ENCODE results near the gene GALNT2.
A peak's percentile ranks its signal among the peaks of the same experiment; 100 is the strongest.

GALNT2 gene

DNA sequence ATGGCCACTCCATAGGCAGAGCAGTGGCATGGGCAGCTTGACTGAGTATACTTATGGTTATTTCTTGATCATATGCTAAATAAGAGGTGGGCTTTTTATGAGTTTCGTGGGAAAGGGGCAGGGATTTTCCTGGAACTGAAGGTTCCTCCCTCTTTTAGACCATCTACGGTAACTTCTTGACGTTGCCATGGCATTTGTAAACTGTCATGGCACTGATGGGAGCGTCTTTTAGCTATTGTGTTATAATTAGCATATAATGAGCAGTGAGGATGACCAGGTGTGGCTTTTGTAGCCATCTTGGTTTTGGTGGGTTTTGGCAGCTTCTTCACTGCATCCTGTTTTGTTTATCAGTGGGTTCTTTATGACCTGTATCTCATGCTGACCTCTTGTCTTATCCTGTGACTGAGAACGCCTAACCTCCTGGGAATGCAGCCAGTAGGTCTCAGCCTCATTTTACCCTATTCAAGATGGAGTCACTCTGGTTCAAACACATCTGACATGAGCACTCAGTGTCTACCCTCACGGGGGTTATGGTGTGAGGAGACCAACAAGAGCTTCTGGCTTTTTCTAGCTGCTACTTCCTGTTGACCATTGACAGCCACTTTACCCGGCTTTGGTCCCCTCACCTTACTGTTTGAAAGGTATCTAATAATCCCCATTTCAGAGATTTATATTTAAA lies 71.7 kb downstream of the GALNT2 start:
- Histone ChIP-seq H3K27me3 (ENCODE audit: insufficient read depth, low read length, poor library complexity) (no peaks in the 10 kb centered on the region), H3K9ac (ENCODE audit: low read depth, low read length) (no peak overlapping the region), H3K36me3 (ENCODE audit: insufficient read depth, low read length) (peaks cover 88% of the 10 kb centered on the region), H3K9me3 (ENCODE audit: insufficient read depth, low read length, severe bottlenecking) (no peaks in the 10 kb centered on the region), H3K4me3 (ENCODE audit: low read depth in 1 of 2, low read length in 2 of 2) (no peak overlapping the region), H3K4me2 (ENCODE audit: insufficient read depth, low read length) (no peak overlapping the region), H2AFZ (ENCODE audit: low read depth, low read length) (no peak overlapping the region), H3K27ac (ENCODE audit: low read length) (no peak overlapping the region), H3K79me2 (ENCODE audit: insufficient read depth, low read length) (peaks cover 100% of the 10 kb centered on the region), H4K20me1 (ENCODE audit: insufficient read depth, low read length) (peaks cover 99% of the 10 kb centered on the region), H3K4me1 (ENCODE audit: insufficient read depth, low read length) (peaks cover 90% of the 10 kb centered on the region)
- DNase-seq (no peak), ATAC-seq (ENCODE audit: insufficient read depth, low read depth) (no peak)
- TF ChIP-seq EZH2 (IDR thresholded peaks at IDR 0.05; ENCODE audit: borderline replicate concordance, low read depth, low read length, severe bottlenecking), result no peak
- TF ChIP-seq CTCF (IDR thresholded peaks at IDR 0.05; ENCODE audit: borderline replicate concordance, extremely low read depth, low read length, poor library complexity, severe bottlenecking), result no peak

- H3K36me3 ChIP-seq (ENCODE audit: insufficient read depth, low read length), result peaks cover 91% of the 10 kb centered on the region
- H2AFZ ChIP-seq (ENCODE audit: low read depth, low read length), result no peak overlapping the region
- no peak overlapping the region for H3K4me3 ChIP-seq (ENCODE audit: low read depth in 1 of 2, low read length in 2 of 2)
- no peaks in the 10 kb centered on the region for H3K9me3 ChIP-seq (ENCODE audit: insufficient read depth, low read length, severe bottlenecking)
- peaks cover 100% of the 10 kb centered on the region for H3K79me2 ChIP-seq (ENCODE audit: insufficient read depth, low read length)
- no peaks in the 10 kb centered on the region for H3K27me3 ChIP-seq (ENCODE audit: insufficient read depth, low read length, poor library complexity)
- TF ChIP-seq CTCF (IDR thresholded peaks at IDR 0.05; ENCODE audit: borderline replicate concordance, extremely low read depth, low read length, poor library complexity, severe bottlenecking), result no peak
- no peak for TF ChIP-seq EZH2 (IDR thresholded peaks at IDR 0.05; ENCODE audit: borderline replicate concordance, low read depth, low read length, severe bottlenecking)
- H3K9ac ChIP-seq (ENCODE audit: low read depth, low read length), result no peak overlapping the region
- peaks cover 100% of the 10 kb centered on the region for H4K20me1 ChIP-seq (ENCODE audit: insufficient read depth, low read length)
- H3K4me2 ChIP-seq (ENCODE audit: insufficient read depth, low read length), result no peak overlapping the region
- DNase-seq (no peak), ATAC-seq (ENCODE audit: insufficient read depth, low read depth) (no peak)
- H3K27ac ChIP-seq (ENCODE audit: low read length), result peak overlapping the region; percentile 43; the same call in 1 of the 2 replicates
- H3K4me1 ChIP-seq (ENCODE audit: insufficient read depth, low read length), result peaks cover 94% of the 10 kb centered on the region
Measured at GRCh38 chr1:230139315-230139714, 72.3 kb downstream of the GALNT2 start.

DNA sequence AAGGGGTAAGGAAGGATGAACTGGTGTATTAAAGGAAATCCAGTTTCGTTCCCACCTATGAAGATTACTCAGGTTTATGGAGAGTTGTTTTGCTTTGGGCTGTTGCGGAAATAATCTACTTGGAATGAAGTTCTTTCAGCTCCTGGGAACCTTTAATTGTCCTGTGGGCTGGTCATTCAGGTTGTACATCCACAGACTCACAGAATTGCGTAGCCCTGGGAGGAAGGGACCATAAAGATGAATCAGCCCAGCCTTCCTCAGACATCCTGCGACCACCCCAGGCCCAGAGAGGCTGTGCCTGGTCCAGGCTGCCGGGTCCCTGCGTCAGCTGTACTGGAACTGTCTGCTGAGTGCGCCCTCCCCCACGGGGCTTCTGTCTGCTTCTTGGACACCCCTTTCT lies 72.7 kb downstream of the GALNT2 start:
- no peaks in the 10 kb centered on the region for H3K27me3 ChIP-seq (ENCODE audit: insufficient read depth, low read length, poor library complexity)
- H3K4me1 ChIP-seq (ENCODE audit: insufficient read depth, low read length), result peaks cover 94% of the 10 kb centered on the region
- no peaks in the 10 kb centered on the region for H3K9me3 ChIP-seq (ENCODE audit: insufficient read depth, low read length, severe bottlenecking)
- no peak overlapping the region for H2AFZ ChIP-seq (ENCODE audit: low read depth, low read length)
- H3K36me3 ChIP-seq (ENCODE audit: insufficient read depth, low read length), result peaks cover 86% of the 10 kb centered on the region
- TF ChIP-seq CTCF (IDR thresholded peaks at IDR 0.05; ENCODE audit: borderline replicate concordance, extremely low read depth, low read length, poor library complexity, severe bottlenecking) (no peak), EZH2 (IDR thresholded peaks at IDR 0.05; ENCODE audit: borderline replicate concordance, low read depth, low read length, severe bottlenecking) (no peak)
- DNase-seq (no peak), ATAC-seq (ENCODE audit: insufficient read depth, low read depth) (no peak)
- peak overlapping the region; percentile 70; the same call in 1 of the 2 replicates for H3K27ac ChIP-seq (ENCODE audit: low read length)
- H3K4me3 ChIP-seq (ENCODE audit: low read depth in 1 of 2, low read length in 2 of 2), result no peak overlapping the region
- no peak overlapping the region for H3K4me2 ChIP-seq (ENCODE audit: insufficient read depth, low read length)
- H3K9ac ChIP-seq (ENCODE audit: low read depth, low read length), result no peak overlapping the region
- peaks cover 100% of the 10 kb centered on the region for H4K20me1 ChIP-seq (ENCODE audit: insufficient read depth, low read length)
- H3K79me2 ChIP-seq (ENCODE audit: insufficient read depth, low read length), result peaks cover 100% of the 10 kb centered on the region

Measured in DND-41 (cell line).